PFSK-1 (cell line): ENCODE data around the gene LAMB4.

ENCODE experiments used
- FOXP2 ChIP-seq: optimal IDR thresholded peaks from 2 replicates; pipeline ENCODE3; 2011; ENCODE audit warnings: borderline replicate concordance, control low read depth, inconsistent platforms; ENCODE audit not compliant: insufficient read depth; ENCODE audit errors: extremely low read length, extremely low read depth
- POLR2AphosphoS5 ChIP-seq: IDR thresholded peaks from 2 replicates; pipeline ENCODE4 v1.6.1; 2012; ENCODE audit warnings: low read depth, mild to moderate bottlenecking, control low read depth, low read length, moderate library complexity
- REST ChIP-seq, 2 experiments: IDR thresholded peaks; 2 replicates each; pipeline versions ENCODE4 v1.6.1 to v1.8.0; 2011 to 2012; ENCODE audit warnings: low read depth in 2 of 2, low read length in 2 of 2, control low read depth in 1 of 2, inconsistent platforms in 1 of 2, mild to moderate bottlenecking in 1 of 2, moderate library complexity in 1 of 2; ENCODE audit not compliant: insufficient read depth in 1 of 2
- SIN3A ChIP-seq: IDR thresholded peaks from 2 replicates; pipeline ENCODE4 v1.6.1; 2012; ENCODE audit warnings: mild to moderate bottlenecking, low read length, moderate library complexity, borderline replicate concordance; ENCODE audit not compliant: insufficient read depth
- TAF1 ChIP-seq: IDR thresholded peaks from 2 replicates; pipeline ENCODE4 v1.6.1; 2012; ENCODE audit warnings: low read length, control low read depth, borderline replicate concordance; ENCODE audit not compliant: insufficient read depth

Gene LAMB4

GRCh38 chr7:108012499-108013430 is 117.4 kb downstream of the LAMB4 start:
- TF ChIP-seq REST (IDR thresholded peaks at IDR 0.05; ENCODE audit: insufficient read depth in 1 of 2, low read depth in 2 of 2, low read length in 2 of 2): no peak
- TF ChIP-seq SIN3A: no peak
- no peak for TF ChIP-seq TAF1
- no peak for TF ChIP-seq POLR2AphosphoS5
- no peak for TF ChIP-seq FOXP2

GRCh38 chr7:108010377-108010776 is 119.8 kb downstream of the LAMB4 start:
- TF ChIP-seq POLR2AphosphoS5 (no peak), REST (IDR thresholded peaks at IDR 0.05; ENCODE audit: insufficient read depth in 1 of 2, low read depth in 2 of 2, low read length in 2 of 2) (no peak), TAF1 (no peak)

- TF ChIP-seq REST (IDR thresholded peaks at IDR 0.05; ENCODE audit: insufficient read depth in 1 of 2, low read depth in 2 of 2, low read length in 2 of 2) (no peak), POLR2AphosphoS5 (no peak), SIN3A (no peak), FOXP2 (no peak), TAF1 (no peak)
Observed at GRCh38 chr7:108009873-108010272, 120.3 kb downstream of the LAMB4 start.

- TF ChIP-seq POLR2AphosphoS5 (no peak), TAF1 (no peak), SIN3A (no peak), REST (IDR thresholded peaks at IDR 0.05; ENCODE audit: insufficient read depth in 1 of 2, low read depth in 2 of 2, low read length in 2 of 2) (no peak), FOXP2 (no peak)
Observed at GRCh38 chr7:108008827-108009226, 121.3 kb downstream of the LAMB4 start.

GRCh38 chr7:108008240-108008639 is 121.9 kb downstream of the LAMB4 start:
- TF ChIP-seq REST (IDR thresholded peaks at IDR 0.05; ENCODE audit: insufficient read depth in 1 of 2, low read depth in 2 of 2, low read length in 2 of 2) (no peak), SIN3A (no peak), TAF1 (no peak), FOXP2 (no peak), POLR2AphosphoS5 (no peak)
